HG02943 (cell line): ENCODE measurements around the gene PPM1A.
A peak's percentile ranks its signal among the peaks of the same experiment; 100 is the strongest.
"Not testable (repeated sequence)": the region's sequence is repeated elsewhere in the genome, so short reads cannot be mapped to it uniquely, and the experiment has no call there.

ENCODE experiments used
- ATAC-seq: cut with Tn5 transposase; IDR thresholded peaks from one replicate; pipeline ENCODE4 v1.9.1; 2021; ENCODE audit warnings: mild to moderate bottlenecking, low read depth, moderate library complexity; ENCODE audit not compliant: unreplicated experiment

The PPM1A gene

DNA sequence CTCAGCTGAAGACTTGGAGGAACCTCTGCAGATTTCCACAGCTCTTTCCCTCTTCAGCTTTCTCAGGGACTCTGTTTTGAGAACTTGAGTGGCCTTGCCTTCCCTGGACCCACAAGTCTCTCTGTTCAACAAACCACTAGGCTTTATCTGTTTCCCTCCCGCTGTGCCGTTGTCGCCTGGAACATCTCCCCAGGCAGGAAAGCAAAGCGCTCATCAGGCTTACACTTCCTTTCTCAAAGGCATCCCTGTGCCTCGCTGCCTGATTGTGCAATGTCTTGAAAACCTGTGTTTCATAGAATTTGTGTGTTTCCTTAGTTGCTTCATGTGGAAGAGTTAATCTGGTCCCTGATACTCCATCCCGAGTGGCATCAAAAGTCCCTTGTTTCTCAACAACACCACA, 64.1 kb downstream of the PPM1A start:
- ATAC-seq: no peak

DNA sequence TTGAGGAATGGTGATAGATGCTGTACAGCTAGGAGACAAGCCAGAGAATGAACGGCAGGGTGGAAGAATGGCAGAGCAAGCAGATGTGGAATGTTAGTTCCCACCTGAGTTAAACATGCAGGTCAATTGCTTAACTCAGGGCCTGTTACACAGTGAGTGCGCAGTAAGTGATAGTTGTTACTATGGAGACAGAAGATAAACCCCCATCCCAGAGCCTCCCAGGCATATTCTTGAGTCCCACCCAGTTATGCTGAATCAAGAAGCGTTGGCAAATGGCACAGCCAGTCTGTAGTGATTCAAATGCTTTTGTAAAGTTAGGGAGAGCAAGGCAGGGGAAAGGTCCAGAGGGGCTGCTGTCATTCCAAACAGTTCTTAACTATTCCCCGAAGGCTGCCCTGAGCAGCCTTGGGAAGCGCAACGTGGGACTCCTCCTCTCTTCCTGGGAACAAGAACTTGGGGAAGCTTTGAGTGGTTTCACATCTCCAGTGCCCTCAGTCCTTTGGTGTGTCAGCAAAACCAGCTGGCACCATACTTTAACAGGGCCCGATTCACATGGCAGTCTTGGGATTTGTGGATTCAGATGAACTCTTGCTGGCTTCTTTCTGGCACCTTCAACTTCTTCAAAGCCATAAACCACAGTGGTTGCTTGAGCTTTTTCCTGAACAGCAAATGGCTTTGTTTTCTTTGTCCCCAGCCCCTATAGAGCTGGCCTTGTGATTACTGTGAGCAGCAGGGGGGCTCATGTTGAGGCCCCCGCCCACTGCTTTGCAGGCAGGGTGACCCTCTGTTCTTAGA, 66.4 kb downstream of the PPM1A start:
- no peak for ATAC-seq

DNA sequence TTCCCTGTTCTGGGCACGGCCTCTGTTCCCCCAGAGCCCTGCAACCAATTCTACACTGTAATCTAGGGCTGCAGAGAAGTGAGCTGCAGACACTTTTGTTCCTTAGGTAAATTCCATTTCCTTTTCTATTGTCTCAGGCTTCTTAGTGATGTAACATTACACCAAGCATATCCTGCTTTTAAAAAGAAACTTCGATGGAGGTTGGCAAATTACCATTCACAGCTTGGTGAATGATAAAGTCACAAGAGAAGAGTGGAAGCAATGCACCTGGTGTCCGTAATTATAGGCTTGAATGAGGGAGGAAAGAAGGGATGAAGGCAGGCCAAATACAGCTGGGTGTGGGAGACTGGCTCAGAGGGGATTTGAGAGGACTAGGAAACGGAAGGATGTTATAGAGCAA, 68.6 kb downstream of the PPM1A start:
- no peak for ATAC-seq

DNA sequence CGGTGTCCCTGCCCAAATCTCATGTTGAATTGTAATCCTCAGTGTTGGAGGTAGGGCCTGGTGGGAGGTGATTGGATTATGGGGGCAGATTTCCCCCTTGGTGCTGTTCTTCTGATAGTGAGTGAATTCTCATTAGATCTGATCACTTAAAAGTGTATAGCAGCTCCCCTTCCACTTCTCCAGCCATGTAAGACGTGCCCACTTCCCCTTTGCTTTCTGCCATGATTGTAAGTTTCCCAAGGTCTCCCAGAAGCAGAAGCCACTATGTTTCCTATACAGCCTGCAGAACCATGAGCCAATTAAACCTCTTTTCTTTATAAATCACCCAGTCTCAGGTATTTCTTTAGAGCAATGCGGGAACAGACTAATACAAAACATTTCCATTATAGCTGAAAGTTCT, 71.8 kb downstream of the PPM1A start:
- not testable (repeated sequence) for ATAC-seq

DNA sequence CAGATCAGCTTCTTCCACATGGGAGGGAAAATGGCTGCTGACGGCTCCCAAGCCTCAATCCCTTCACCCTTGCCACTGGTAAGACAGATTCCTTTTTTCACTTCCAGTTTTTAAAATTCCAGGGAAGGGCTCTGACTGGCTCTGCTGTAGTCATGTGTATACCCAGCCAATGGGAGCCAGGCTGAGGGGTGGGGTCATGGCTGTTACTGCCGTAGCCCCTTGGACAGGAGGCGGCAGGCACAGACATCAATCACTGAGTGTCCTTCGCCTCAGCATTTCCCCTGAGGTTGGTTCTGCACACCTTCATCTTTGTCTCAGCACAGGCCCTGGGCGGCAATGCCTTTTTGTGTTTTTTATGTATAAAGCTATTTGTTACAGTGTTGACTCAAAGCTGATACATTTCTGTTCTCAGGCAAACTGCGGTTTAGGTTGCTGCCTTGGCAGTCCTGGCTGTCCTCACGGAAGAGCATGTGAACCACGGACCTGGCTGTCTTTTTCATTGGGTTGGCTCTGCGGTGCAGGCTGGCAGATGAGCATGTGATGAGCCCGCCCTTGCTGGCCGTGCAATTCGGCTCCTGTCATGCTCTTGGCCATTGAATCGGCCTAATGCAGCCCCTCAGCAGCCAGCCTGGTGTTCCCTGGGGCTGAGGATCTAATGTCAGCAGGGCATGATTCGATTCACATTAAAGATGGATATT, 74.3 kb downstream of the PPM1A start:
- ATAC-seq: no peak

DNA sequence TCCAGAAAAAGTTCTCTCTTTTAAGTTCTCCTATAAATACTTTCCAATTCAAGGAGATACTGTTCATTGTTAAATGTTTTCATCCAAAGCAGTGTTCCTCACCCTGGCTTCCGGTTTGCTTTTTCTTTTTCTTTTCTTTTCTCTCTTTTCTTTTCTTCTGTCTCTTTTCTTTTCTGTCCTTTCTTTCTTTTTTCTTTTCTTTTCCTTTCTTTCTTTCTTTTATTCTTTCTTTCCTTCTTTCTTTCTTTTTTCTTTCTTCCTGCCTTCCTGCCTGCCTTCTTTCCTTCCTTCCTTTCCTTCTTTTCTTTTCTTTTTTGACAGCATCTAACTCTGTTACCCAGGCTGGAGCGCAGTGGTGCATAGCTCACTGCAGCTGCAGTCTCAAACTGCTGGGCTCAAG, 75.8 kb downstream of the PPM1A start:
- ATAC-seq: no peak

DNA sequence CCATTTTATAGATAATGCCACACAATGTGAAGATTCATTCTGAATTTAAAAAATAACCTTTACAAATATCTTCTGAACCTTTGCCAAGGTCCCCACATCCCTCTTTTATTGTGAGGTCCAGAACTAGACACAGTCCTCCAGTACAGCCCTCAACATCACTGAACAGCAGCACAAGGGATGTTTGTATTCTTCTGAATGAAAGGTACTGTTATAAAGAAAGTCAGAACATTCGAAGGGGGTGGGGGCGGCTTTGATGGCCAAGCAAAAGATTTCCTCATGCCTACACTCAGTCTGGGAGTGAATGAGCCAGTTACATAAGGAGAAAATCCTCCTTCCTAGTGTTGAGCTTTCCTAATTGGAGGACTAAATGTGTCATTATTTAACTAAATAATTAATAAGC, 77.3 kb downstream of the PPM1A start:
- ATAC-seq: no peak

DNA sequence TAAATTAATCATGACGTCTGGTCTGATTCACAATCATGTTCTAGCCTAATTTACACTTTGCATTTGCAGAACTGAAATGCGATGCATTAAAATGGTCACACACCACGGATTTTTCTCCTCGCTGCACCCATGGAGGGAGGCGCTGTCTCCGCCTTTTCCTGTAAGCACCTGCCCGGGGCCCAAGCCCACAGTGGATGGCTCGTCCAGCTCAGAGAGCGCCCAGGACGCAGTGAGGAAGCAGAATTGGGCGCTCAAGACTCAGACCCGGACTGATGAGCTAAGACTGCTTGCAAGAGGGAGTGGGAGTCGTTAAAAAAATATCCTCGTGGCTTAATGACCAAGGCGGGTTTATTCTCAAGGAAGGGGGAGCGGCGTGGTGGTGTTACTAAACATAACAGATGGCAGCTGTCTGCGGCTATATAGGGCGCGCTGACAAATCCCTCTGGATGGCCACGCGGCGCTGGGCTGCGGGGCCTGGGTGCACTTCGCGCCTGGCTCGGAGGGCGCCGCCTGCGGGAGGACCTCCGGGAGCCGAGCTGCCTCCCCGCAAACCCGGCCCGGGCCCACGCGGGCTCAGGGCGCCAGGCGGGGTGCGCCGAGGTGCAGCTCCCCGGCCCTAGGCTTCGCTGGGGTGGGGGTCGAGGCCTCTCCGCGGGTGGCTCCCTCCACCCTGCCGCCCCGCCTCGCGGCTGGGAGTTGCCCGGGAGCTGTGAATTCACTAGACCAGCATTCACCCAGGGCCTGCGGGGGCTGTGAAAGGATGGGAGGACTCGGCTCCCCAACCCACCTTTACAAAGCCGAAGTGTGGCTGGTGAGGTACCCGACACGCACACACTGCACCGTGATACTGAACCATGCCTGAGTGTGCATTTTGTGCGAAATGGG, 78.7 kb downstream of the PPM1A start:
- peak; percentile 52 for ATAC-seq

DNA sequence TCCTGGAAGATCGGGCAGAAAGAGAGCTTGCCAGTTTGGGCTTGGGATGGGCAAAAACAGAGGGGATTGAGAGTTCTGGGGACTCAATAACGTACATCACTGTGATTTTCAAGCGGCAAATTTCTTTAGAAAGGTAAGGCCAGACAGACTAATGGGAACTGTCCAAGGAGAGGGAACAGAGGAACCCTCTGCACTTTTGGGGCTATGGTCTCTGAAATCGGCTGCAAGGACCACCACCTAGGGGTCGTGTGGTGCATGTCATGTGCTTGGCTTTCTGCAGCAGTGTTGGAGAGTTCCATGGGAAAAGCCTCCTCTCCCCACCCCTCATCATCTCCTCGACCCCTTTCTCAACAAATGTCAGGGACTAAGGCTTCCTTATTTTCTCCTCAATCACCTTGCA, 79.6 kb downstream of the PPM1A start:
- no peak for ATAC-seq

DNA sequence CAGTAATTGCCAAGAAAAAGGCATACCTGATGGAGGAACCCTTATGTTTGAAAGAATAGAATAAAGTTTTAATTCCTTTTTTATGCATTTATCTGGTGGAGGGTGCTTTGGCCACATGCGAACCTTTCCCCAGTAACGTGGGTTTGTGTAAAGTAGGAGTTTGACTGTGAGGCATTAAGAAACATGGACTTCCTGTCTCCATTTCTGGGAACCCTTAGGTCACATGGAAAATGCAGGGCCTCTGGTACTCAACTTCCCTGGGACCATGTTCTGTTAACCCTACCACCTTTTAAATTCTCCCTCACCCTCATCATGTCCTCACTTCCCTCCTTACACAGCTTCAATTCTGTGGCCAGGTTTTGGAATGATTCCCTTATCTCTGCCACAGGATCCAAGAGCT, 80.3 kb downstream of the PPM1A start:
- ATAC-seq: no peak

DNA sequence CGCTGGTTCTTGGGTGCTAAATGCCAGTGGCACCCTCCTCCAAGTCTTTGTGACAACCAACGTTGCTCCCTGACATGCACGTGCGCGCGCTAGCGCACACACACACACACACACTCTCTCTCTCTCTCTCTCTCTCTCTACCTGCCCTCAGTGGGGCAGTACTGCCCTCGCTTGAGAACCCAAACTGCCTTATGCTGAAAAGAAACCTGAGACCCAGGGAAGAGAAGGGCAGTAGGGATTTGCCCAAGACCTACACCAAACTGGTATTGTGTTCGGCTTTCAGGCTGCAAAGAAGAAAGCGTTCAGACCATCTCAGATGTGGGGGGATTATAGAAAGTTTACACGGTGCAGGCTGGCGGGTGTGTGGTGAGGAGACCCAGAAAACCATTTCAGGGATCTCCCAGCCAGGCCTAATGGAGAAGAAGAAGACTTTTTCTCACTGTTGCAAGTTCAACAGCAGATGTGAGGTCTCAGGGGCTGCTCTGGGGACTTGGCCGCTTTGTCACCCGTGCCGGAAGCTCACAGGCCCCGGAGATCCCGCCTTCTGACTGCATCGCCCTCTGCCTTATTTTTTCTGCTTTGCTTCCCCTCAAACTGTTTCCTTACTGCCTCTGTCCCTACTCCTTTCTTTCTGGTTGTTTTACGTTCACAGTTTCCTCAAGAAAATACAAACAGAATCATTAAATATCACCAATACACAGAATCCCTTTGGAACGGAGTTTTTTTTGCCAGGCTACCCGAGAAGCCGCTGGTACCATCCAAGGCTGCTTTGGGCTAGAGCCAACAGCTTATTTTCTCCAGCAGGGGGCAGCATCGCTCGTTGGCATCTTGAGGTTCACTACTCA, 82.4 kb downstream of the PPM1A start:
- peak; percentile 77 for ATAC-seq

DNA sequence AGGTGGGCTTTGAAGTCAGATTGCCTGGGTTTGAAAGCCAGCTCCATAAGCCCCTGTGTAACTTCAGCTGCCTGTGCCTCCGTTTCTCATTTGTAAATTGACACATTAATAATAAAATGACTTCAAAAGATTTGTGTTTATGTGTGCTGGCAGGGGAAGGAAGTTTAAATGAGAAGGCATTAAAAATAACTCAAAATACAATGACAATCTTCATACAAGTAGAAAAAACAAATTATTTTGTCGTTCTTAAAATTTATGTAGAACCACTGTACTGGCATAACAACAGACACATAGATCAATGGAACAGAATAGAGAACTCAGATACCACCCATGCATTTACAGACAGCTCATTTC, 83.0 kb downstream of the PPM1A start:
- no peak for ATAC-seq

DNA sequence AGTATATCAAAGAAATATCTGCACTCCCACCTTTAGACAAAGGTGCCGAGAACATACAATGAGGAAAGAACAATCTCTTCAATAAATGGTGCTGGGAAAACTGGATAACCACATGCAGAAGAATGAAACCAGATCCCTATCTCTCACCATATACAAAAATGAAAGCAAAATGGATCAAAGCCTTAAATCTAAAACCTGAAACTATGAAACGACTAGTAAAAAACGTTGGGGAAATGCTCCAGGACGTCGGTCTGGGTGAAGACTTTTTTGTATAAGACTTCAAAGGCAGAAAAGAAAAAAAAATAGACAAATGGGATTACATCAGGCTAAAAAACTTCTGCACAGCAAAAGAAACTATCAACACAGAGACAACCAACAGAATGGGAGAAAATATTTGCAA, 83.8 kb downstream of the PPM1A start:
- no peak for ATAC-seq

DNA sequence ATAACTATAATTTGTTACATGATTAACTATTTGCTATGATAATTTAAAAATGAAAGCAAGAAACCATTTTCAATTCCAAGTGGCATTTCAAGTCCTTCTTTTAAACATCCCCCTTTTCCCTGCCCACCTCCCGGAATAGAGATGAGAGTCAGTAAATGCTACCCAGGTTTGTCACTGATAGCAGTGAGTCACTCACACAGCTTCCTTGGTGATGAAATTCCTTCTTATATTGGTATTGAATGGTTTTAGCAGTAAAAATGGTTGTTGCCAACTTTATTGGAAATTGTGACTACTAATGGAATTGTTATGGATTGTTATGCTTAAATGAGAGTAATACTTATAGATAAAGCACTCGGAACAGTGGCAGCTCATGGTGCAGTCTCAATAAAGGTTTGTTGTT, 90.5 kb downstream of the PPM1A start:
- no peak for ATAC-seq

DNA sequence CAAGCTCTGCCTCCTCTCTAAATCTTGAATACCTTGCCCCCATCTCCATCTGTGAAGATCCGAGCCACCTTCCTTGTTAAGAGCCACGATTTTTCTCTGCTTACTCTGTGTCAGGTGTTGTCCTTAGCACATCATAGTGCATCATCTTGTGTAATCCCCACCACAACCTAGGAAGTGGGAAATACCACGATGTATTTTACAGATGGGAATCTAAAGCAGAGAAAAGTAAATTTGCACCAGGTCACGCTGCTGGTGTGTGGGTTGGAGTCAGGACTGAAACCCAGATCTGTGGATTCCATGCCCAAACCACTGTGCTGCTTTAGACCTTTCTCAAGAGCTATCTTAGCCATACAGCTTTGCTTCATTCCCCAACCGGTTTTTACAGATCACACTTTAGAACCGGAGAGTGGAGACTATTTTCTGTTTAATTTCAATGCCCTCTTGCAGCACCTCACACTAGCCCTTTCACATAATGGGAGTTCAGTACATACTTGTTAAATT, 94.6 kb downstream of the PPM1A start:
- no peak for ATAC-seq

DNA sequence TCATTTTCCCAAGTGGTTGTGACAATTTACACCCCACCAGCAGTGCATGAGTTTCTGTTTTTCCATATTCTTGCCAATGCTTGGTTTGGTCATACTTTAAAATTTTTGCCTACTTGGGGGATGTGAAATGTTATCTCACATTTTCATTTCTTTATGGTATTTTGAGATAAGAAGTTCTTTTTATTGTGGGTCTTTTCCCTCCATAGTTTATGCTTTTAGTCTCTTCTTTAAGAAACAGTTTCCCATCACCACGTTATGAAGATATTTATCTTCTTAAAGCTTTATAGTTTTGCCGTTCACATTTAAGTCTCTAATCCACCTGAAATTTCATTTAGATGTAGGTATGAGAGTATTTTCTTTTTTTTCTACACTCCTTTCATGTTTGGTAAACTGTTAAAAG, 95.7 kb downstream of the PPM1A start:
- no peak for ATAC-seq

DNA sequence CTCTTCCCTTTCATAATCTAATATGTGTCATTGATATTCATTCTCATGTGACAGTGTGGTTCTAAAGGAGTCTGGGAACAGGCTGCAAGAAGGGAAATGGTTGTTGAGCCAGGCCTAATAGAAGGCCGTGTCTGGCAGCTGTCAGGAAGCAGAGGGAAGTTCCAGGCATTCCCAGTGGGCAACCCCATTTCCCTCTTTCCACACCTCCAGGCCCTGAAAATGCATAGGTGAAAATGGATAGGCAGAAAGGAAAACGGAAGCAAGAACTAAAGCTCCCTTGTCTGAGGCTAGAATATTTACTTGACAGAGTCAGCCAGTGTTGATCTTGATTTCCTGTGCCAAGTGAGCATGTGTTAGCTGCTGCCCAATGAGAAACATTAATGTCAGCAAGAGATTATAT, 97.7 kb downstream of the PPM1A start:
- no peak for ATAC-seq

DNA sequence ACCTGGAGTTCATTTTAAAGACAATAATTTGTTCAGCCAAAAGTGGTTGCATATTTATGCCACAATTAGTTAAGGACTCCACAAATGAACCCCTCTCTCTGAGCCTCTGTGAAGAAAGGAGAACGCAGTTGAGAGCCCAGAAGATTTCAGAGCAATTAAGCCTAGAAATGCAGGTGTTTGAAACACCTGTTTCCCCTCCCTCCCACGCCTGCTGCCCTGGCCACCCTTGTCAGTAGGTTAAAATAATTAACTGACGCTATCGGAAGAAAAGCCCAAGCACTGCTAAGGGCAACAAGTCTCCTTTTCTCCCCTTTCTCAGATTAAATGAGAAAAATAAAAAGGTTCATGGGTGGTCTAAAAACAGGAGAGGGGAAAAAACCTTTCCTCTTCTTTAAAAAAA, 99.2 kb downstream of the PPM1A start:
- no peak for ATAC-seq
